HG03039 (cell line): ENCODE results near the gene SEC14L1.

Source experiments
- ATAC-seq: cut with Tn5 transposase; IDR thresholded peaks from one replicate; pipeline ENCODE4 v1.9.1; 2021; ENCODE audit warnings: mild to moderate bottlenecking, moderate library complexity; ENCODE audit not compliant: unreplicated experiment

The SEC14L1 gene

DNA sequence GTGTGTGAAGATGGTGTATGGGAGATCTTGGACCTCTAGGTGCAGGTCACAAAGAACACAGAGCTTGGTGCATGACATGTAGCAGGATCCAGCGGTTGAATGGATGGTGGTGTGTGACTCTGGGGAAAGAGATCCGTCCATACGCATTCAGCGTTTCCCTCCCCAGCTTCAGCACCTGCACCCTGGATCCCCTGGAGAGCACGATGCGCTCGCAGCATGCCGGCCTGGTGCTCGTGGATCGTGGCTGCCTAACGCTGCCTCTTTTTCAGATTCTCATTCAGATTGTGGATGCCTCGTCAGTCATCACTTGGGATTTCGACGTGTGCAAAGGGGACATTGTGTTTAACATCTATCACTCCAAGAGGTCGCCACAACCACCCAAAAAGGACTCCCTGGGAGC is 70.9 kb downstream of the SEC14L1 start:
- ATAC-seq = no peak

DNA sequence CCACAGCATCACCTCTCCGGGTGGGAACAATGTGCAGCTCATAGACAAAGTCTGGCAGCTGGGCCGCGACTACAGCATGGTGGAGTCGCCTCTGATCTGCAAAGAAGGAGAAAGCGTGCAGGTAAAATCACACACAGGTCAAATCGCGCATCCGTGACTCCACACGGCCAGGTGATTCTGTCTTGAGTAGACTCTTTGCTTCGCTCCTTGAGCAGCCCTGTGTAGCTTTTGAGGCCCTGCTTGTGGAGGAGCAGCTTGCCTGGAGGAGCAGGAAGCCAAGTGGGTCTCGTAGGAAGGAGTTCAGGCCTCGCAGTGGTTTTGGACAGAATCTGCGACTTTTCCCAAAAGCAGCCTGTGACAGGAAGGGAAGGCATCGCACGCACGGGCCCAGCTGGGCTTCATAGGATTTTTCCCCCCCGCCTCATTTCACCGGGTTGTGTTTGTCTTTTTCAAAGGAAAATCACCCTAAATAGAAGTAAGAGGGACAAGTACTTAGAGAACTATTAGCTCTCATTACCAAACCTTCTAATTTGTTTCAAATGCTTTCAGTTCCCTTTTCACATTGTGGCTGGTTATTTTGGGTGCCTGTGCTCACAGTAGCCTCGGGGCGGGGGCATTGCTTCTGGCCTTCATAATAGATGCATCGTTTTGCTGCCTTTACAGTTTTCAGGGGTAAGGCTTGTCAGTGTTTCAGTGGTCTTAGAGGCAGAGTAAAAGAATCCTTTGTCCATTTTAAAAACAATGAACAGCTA is 71.5 kb downstream of the SEC14L1 start:
- ATAC-seq = no peak

DNA sequence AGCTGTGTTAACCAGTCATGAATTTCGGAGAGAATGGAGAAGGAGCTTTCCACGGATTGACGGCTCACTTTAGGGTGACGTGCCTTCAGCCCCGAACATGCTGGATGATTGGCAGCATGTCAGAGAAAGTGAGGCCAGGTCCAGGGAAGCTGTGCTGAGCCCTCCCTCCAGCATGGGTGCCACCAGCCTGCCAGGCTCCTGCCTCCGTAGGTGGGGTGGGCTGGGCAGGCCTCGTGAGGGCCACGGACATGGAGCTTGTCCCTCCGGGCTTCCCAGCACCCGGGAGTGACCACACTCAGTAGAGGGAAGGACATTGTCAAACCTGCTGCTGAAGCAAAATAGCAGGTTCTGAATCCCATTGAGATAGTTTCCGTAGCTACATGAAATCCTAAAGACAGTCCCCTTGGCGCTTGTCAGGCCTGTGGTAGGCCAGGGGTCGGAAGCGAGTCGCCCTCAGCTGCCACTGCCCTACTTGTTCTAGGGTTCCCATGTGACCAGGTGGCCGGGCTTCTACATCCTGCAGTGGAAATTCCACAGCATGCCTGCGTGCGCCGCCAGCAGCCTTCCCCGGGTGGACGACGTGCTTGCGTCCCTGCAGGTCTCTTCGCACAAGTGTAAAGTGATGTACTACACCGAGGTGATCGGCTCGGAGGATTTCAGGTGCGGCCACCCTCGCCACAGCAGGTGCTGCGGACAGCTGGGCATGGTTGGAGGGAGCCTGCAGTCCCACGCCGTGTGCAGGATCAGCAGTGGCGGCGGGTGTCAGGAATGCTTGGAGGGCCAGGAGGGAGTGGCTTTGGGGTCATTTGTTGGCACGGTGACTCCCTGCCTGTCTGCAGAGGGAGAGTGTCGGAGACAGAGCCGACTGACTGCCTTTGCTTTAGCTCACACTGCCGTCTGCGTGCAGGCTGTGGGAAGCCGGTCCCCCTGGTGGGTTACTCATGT is 72.3 kb downstream of the SEC14L1 start:
- no peak for ATAC-seq

DNA sequence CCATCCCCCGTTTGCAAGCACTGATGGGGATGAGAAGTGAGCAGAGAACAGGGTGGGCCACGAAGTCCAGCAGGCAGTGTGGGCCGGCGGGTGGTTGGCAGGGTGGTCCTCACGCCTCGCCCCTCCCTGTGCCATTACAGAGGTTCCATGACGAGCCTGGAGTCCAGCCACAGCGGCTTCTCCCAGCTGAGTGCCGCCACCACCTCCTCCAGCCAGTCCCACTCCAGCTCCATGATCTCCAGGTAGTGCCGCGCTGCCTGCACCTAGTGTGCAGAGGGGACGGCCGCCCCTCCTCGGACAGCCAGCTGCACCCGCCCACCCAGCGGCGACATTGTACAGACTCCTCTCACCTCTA is 73.0 kb downstream of the SEC14L1 start:
- no peak for ATAC-seq

DNA sequence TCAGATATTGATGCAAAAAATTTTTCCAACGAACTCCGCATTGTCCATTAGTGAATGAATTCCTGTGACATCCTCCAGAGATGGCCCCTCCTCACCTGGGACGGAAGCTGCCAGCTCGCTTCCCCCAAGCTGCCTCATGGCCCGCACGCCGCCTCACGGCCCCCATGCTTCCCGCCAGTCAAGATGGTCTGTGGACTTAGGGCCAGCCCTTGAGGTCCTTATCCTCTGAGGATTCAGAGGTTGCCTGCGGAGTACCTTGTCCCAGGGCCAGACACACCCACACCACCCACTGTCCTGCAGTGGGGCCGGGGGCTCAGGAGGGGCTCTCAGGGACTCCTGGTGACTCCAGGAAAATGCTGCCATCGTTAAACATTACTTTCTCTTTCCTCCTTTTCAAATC is 73.6 kb downstream of the SEC14L1 start:
- no peak for ATAC-seq

DNA sequence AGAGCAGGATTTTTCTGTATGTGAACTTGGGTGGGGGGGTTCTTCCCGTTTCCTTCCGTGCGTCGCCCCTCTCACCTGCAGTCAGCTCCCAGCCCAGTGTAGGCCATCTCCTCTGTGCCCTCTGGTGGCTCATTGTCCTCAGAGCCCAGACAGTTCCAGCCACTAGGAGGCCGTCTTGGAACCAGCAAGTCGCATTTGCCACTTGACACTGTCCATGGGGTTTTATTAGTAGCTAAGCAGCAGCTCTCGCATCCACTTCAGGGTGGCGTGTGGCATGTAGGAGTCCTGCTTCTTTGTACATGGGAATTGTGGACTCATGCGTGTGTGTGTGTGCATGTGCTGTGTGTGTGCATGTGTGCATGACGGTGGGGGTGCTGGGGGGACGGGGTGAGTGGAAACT is 74.0 kb downstream of the SEC14L1 start:
- no peak for ATAC-seq

DNA sequence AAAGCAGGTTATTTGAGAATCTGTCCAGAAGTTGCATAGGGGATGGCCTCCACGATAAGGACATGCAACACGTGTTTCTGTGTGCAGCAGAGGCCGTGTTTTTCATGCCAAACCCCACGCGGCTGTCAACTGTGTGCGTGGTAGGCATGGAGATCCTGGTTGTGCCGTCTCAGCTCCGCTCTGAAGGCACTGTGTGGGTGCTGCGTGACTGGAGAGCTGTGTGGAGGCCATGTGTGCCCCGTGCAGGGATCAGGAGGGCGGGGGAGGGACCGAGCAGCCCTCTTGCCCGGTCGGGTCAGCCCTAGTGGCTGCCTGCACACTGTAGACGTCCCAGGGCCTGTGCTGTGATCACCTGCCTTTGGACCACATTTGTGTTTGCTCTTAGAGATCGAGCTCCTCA is 74.5 kb downstream of the SEC14L1 start:
- ATAC-seq = no peak

DNA sequence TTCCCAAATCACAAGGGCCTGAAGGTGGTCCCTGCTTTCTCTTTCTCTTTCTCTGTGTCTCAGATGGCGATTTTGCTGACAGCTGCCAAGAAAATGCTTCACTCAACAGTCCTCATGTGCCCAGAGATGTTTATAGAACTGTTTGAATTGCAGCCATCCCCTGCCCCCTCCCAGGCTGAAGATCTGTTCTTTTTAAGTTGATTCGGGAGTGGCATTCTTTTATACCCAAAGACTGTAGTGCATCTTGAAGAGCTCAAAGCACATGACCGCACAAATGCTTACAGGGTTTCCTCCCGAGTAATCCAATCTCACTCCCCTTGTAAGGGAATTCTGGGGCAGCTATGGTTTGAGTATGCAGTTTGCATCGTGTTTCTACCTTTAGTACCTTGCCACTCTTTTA is 75.7 kb downstream of the SEC14L1 start:
- ATAC-seq = no peak

DNA sequence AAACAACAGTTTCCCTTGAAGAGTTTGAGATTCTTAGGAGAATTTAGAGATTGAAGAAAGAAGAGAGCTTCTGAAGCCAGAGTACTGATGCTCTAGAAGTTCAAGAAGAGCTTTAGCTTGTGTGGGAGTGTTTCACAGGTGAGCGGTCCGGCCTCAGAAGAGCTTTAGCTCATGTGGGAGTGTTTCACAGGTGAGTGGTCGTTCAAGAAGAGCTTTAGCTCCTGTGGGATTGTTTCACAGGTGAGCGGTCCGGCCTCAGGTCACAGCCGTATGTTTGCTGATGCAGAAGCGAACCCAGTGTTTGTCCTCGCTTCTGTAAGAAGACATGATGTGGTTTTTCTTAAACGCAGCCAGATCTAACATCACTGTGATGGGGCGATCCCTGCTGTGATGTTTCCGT is 76.4 kb downstream of the SEC14L1 start:
- ATAC-seq = no peak

DNA sequence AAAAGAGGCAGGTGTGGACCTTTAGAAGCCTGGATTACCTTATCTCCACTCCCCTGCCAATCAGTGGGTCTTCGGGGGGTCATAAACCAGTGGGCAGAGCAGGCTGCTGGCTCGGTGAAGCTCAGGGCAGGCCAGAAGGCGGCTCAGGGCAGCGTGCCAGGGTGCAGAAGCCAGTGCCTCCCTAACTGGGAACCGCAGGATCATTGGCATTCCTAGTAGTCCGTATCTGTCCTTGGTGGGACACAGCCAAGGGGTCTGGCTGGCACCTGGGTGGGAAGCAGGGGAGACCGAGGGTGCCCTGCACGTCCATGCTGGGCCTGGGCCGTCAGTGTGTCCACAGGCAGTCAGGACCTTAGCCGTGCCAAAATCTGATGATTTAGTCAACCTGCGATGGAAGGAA is 76.8 kb downstream of the SEC14L1 start:
- ATAC-seq = no peak

DNA sequence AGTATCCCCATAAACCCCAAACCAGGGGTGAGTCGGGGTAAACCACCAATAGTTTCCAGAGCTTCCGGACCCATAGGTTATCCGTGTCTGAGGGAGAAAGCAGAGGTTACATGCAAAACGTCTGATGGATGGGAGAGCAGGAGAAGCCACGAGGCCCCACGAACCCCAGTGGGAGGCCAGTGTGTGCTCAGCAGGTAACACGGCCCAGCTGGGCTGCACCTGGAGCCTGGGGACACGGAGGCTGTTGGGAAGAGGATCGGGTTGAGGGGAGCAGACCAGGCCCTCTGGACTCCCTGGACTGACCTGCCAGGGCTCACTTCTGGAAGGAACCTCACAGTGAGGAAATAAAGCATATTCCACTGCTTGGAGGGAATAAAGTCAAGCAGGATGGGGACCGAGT is 78.1 kb downstream of the SEC14L1 start:
- ATAC-seq = no peak

DNA sequence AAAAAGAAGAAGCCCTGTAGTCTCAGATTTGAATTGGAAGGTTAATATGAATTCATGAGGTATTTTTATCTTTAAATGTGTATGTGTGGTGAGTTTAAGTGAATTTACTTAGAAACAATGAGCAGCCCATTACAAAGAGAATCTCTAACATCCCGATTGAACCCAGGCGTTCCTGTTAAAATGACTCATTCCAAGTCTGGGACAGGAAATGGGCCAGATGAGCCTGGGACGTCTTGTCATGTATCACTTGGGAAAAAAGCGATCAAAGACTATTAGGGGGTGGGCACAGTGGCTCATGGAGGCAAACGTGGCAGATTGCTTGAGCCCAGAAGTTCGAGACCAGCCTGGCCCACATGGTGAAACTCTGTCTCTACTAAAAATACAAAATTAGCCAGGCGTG is 81.6 kb downstream of the SEC14L1 start:
- no peak for ATAC-seq

DNA sequence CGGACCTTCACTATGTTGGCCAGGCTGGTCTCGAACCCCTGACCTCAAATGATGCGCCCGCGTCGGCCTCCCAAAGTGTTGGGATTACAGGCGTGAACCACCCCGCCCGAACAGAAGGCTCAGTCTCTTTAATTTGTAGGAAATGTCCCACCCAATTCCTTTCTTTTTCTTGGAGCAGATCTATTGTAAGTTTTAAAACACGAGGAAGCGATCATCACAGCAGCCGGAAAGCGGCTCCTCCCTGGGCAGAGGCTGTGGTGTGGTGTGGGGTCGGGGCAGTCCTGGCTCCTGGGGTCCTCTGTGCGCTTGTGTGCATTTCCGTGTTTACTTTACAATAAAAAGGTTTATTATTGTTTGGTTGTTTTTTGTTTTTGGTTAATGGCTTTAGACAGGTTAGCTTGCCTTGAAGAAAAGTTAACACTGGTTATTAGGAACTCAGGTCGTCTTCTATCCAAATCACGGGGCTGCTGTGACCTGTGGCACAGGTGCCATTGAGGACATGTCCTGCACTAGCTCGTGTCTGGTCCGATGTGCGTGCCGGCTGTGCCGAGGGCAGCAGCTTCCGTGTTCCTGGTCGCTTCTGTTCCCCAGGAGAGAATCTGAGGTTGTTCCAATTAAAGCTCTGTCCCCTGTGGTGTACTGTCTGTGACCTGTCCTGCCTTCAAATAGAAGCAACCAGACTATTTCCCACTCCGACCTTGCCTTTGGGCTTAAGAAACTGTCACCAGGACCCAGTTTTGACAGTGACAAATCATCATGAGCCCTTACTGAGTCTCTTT is 83.1 kb downstream of the SEC14L1 start:
- ATAC-seq = no peak

DNA sequence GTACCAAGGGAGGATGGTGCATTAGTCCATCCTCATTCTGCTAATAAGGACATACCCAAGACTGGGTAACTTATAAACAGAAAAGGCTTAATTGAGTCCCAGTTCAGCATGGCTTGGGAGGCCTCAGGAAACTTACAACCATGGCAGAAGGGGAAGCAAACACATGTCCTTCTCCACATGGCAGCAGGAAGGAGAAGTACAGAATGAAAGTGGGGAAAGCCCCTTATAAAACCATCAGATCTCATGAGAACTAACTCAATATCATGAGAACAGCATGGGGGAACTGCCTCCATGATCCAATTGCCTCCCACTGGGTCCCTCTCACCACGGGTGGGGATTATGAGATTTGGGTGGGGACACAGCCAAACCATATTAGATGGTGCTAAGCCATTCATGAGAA is 84.5 kb downstream of the SEC14L1 start:
- ATAC-seq = no peak

DNA sequence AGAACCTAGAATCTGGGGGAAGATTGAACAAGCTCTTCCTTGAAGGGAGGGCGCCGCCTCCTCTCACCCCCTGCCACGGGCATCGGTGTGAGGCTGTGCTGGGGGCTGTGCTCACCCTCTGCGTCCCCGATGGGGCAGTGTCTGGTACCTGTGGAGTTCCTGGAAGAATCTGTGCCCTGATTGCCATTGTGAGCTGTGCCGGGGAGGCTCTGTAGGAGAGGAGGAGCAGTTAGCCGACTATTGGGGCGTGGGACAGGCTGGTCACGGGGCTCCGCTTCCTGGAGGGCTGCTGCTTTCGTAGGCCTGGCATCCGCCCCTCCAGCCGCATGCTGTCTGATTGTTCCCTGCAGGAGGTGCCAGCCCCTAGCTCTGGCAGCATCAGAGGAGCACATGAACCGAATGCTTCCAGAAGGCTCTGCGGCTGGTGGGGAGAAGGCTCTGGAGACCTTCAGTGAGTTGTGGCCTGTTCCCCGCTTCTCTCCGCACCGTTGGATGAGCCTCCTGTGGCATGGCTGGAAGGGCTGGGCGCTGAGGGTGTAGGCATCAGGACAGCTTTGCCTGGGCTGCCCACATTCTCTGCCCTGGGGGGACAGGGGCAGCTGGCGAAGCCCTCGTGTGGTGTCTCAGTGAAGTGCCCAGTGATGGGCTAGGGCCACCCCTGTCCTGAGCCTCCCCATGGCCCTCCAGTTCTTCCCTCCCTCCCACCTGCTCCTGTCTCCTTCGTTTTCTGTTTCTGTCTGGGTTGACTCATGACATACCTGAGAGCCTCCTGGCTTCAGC is 86.9 kb downstream of the SEC14L1 start:
- ATAC-seq = no peak

DNA sequence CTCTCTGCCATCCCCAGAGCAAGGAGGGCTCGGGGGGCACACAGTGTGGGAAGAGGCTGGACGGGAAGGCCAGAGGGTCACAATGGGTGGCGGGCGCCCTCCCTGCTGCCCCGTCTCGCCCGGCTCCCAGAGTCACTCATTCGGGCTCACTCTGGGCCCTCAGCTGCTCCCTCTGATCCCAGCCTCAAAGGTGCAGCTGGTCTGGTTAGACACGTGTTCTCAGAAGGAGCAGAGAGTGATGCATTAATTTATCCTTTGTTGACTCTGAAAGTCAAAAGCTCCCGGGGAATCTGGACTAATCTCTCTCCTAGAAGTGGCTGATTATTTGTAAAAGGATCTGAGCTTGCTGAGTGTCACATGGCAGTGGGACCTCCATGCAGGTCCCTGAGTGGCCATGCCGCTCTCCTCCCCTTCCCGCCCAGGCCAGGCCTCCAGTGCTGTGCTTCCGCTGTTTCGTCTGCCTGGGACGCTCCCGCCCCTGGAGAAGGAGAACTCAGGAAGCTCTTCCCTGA is 87.5 kb downstream of the SEC14L1 start:
- ATAC-seq = no peak

DNA sequence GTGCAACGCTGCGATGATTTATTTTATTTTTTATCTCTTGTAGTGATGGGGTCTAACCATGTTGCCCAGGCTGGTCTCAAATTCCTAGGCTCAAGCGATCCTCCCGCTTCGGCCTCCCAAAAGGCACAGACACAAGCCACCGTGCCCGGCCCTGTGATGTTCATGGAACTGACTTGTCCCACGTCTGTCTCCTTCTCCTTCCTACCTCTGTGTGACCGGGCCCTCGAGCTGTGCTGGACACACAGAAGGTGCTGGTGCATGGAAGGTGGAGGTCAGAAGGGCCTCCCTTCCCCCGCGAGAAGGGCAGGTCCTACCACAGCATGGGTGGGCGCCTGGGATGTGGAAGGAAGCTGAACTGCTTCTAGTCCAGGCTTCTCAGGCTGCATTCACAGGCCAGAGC is 88.0 kb downstream of the SEC14L1 start:
- no peak for ATAC-seq

DNA sequence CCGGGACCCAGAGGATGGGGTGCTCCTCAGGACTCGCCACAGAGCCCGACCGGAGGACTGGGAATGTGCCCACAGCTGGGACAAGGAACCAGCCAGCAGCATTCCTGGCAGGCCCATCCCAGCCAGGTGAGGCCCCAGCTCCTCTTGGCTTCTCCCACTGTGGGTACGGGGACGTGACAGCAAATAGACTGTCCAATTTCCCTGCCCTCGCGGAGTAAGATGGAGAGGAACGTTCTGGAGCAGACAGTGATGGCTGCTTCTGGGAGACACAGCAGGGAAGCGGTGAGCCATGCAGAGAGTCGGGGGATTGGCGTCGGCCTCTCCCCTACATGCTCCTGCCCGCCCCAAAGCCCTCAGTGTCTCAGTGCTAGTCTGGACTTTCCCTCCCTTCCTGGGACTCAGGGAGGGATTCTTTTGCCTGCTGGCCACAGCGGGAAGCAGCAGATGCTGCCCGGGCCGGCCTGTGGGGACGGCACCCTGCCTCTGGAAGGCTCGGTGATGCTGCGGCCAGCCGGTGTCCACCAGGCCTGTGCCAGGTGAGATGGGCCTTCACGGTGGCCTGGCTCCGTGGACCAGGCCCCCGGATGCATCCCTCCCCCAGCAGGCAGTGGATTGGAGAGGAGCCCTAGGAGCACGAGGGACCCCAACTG is 89.1 kb downstream of the SEC14L1 start:
- no peak for ATAC-seq

DNA sequence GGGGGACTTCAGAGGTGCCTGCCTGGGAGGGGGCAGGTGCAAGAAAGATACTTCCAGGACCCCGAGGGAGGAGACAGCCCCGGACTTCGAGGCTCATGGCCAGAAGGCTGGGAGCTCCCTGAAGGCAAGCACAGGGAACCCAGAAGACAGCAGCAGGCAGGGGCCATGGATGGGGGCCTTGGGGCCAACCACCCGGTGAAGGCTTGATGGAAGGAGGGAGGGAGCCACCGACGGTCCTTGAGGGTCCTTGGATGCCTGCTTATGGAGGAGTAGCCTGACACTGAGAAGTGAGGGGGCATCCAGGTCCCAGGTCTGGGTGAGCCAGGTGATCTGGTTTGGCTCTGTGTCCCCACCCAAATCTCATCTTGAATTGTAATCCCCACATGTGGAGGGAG is 89.7 kb downstream of the SEC14L1 start:
- ATAC-seq = no peak
